ENCODE data around the gene HERC5. TPM values are rescaled to one million over a fixed set of nuclear protein-coding genes. Genes with fewer than 3 reads are reported as not detected.
A peak's percentile ranks its signal among the peaks of the same experiment; 100 is the strongest.

Gene HERC5
- total RNA-seq, 1 experiment from 2014 or later = 17.2 TPM

GRCh38 chr4:88526221-88526815, 69.4 kb downstream of the HERC5 start:
- H4K91ac ChIP-seq (ENCODE audit: insufficient read length, low read depth, low read length) = no peak overlapping the region
- no CpG with 5 or more reads among the region's 1 CpG for WGBS (ENCODE audit: extremely low coverage, insufficient read length, low lambda C conversion rate)
- H3K9me3 ChIP-seq (ENCODE audit: control insufficient read depth, low read depth, low read length) = no peaks in the 10 kb centered on the region
- H3K79me1 ChIP-seq (ENCODE audit: insufficient read depth, low read depth, low read length, poor library complexity, severe bottlenecking) = no peaks in the 10 kb centered on the region
- H3K27me3 ChIP-seq (ENCODE audit: insufficient read depth, low read length) = no peaks in the 10 kb centered on the region
- H4K8ac ChIP-seq (replicated peaks; ENCODE audit: insufficient read length, low read depth, low read length) = no peak overlapping the region
- H4K5ac ChIP-seq (ENCODE audit: insufficient read length, low read depth, low read length) = no peak overlapping the region
- H3K23ac ChIP-seq (ENCODE audit: insufficient read length, low read depth, low read length) = no peak overlapping the region
- no peak overlapping the region for H3K4me3 Mint-ChIP-seq
- peaks cover 4 to 7% (median 5%) of the 10 kb centered on the region in 3 experiments for H3K36me3 Mint-ChIP-seq (ENCODE audit: insufficient read depth in 1 of 3, low read depth in 3 of 3)
- no peaks in the 10 kb centered on the region for H3K9me3 Mint-ChIP-seq
- no peaks in the 10 kb centered on the region for H3K27me3 Mint-ChIP-seq (ENCODE audit: low read depth)
- H3K4ac ChIP-seq (ENCODE audit: low read depth, low read length) = no peak overlapping the region
- H3K4me2 ChIP-seq (ENCODE audit: insufficient read depth, insufficient read length, low read length) = no peak overlapping the region
- no peak for DNase-seq
- no peak overlapping the region for H2BK120ac ChIP-seq (ENCODE audit: low read depth, low read length, poor library complexity, severe bottlenecking)
- H3K4me1 Mint-ChIP-seq = peaks cover 18 to 21% of the 10 kb centered on the region in 2 experiments
- no peak overlapping the region for H2BK12ac ChIP-seq (ENCODE audit: insufficient read length, low read depth, low read length)
- H3K18ac ChIP-seq (ENCODE audit: insufficient read length, low read depth, low read length) = no peak overlapping the region
- TF ChIP-seq CTCF (conservative IDR thresholded peaks at IDR 0.05) = peak; percentile 50; the same call in 2 of the 3 replicates
- H3K9ac ChIP-seq (ENCODE audit: extremely low read depth, insufficient read length, low read length) = no peak overlapping the region
- no peaks in the 10 kb centered on the region for H4K20me1 ChIP-seq (ENCODE audit: control insufficient read depth, insufficient read depth, insufficient read length)
- no peak overlapping the region for H2BK5ac ChIP-seq (ENCODE audit: insufficient read length, low read length)
- peaks cover 6% of the 10 kb centered on the region for H3K23me2 ChIP-seq (ENCODE audit: insufficient read length, low read depth, low read length, poor library complexity, severe bottlenecking)
- no peak overlapping the region for H2BK20ac ChIP-seq (ENCODE audit: low read depth, low read length, poor library complexity, severe bottlenecking)
- no peaks in the 10 kb centered on the region; the same call in 1 of the 2 replicates for H3K4me1 ChIP-seq (ENCODE audit: insufficient read depth, low read length)
- H3K79me2 ChIP-seq (ENCODE audit: insufficient read depth, low read length) = peaks cover 17% of the 10 kb centered on the region; the same call in 1 of the 2 replicates
- no peak overlapping the region for H2BK15ac ChIP-seq (ENCODE audit: low read depth, low read length)
- H3T11ph ChIP-seq (ENCODE audit: low read length) = no peak overlapping the region
- no peak overlapping the region for H3K27ac Mint-ChIP-seq
- no peak overlapping the region for H3K27ac ChIP-seq (ENCODE audit: insufficient read length, low read depth, low read length)
- no peak overlapping the region for H3K14ac ChIP-seq (ENCODE audit: insufficient read depth, low read length)
- no peak overlapping the region for H3K56ac ChIP-seq (ENCODE audit: insufficient read length, low read depth, low read length)
- H2AK5ac ChIP-seq (ENCODE audit: insufficient read length, low read length) = no peak overlapping the region
- H2AFZ ChIP-seq (ENCODE audit: low read length) = no peak overlapping the region
